Mucosa of gallbladder (tissue), 1 donor: ENCODE measurements around the gene LRRC55. TPM values are rescaled to one million over a fixed set of nuclear protein-coding genes. Genes with fewer than 3 reads are reported as not detected.

Experiments
- DNase-seq: peaks from one replicate; pipeline ENCODE4 v3.0.0-alpha.2; 2020; ENCODE audit warnings: low spot score
- total RNA-seq: library from RNA; stranded (reverse); gene quantifications from one replicate; pipeline ENCODE4 v1.2.1, GENCODE V29; 2021
- donor health status: DM: no; HTN: no; CAD: no.

LRRC55 gene
- total RNA-seq, 1 donor from 2014 or later, result 0.09 TPM

DNA sequence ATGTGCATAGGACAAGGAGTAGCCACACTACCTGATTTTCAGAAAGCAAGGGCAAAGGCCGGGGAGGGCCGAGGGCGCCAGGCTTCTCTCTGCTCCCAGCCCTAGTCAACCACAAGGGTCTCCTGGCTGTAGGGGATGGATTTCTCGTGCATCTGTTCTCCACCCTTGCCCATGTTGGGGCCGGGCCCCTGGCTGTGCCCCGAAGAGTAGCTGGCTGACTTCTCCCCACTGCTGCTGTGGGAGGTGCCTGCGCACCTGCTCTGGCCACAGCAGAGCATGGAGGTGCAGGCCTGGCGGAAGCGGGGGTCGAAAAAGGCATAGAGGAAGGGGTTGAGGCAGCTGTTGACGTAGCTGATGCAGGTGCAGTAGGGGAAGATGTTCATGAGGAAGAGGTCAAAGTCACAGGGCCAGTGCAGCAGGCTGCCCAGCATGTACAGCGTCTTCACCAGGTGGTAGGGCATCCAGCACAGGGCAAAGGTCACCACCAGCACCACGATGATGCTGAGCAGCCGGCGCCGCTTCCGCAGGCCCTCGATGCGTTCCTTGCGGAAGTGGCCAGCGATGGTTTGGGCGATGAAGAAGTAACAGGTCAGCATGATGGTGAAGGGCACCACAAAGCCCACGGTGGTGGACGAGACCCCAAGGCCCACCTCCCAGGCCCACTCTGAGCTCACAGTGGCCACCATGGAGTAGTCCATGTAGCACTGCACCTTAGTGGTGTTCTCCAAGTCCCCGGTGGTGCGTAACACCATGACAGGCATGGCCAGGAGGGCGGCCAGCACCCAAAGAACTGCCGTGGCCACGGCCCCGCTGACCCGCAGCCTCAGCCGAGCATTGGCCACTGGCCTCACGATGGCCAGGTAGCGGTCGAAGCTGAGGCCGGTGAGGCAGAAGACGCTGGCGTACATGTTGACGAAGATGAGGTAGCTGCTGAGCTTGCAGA lies 54.3 kb downstream of the LRRC55 start:
- DNase-seq, result no peak

DNA sequence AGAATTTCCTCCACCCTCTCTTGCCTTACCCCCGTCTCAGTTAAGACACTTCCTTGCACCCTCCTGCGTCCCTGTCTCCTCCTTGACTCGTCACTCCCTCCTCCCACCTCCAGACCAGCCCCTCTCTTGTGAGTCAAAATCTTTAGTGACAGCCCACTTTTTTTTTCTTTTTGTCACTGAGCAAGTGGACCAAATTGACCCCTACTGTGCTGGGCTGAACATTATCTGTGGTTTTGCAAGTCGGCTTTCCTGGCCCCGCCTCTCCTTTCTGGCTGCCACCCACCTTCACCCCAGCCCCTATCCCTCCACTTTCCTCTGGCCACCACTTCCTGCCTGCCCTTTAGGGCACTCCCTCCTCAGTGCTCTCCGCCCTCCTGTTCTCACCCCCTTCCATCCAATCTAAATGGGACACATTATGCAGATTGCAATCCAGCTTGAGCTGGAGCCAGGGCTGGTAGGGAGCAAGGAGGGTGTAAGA lies 55.5 kb downstream of the LRRC55 start, which contains the start of gene APLNR:
APLNR (minus strand) TSS at position 47 of the 478 bp plus-strand sequence. CDS start 246 bp downstream, outside the sequence.
- no peak for DNase-seq

DNA sequence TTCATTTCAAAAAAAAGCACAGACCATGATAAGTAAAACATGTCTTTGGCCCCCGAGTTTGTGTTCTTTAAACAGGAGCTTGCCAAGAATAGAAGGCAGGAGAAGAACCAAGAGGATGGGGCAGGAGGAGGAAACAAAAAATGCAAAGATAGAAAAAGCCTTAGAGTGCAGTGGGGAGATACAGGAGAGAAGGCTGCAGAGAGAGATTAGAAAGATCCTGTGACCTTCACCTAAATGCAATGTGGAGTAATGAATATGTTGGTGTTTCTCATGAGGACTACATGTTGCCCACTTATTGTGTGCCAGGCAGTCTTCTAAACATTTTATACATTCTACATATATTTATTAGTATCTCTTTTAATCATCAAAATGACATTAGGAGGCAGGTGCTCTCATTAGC lies 57.6 kb downstream of the LRRC55 start:
- no peak for DNase-seq

DNA sequence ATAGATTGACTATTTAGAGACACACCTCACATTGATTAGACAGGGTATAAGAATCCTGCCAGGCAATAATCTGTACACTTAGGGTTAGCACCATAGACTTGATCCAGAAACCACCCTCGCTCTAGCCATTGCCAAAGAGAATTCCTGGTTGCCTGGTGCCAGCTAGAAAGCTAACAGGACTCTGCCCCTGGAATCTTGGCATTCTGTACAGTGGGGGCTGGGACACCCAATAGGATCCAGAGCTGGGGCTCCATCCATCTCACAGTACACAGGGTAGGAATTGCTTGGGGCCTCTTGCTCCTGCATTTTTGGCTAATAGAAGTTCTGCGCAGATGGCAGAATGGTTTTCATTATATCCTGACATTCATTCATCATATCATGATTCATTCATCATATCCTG lies 58.3 kb downstream of the LRRC55 start:
- DNase-seq, result peak; percentile 58

DNA sequence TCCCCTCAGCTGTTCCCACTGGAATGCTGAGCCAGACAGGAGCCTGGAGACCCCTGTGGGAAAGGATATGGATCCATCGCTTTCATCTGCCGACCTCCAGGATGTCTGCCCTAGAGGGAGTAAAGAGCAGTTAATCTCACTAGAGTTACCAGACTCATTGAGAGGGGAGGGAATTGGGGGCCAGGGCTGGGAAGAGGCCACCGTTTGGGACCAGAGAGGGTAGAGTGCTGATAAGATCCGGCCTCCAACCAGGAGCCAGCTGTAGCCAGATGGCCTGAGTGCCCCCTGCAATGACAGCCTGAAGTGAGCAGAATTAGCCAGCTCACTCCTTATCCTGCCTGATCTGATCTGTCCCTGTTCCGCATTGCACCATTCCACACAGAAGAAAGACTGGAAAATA lies 59.0 kb downstream of the LRRC55 start:
- DNase-seq, result no peak

Other genes with a start within 250 kb of the LRRC55 start
- gene OR5AK2, start 193.0 kb upstream of the LRRC55 start, total RNA-seq, result not detected
- gene APLNR, start 55.3 kb downstream of the LRRC55 start, total RNA-seq, result 4.0 TPM
- gene TNKS1BP1, start 143.0 kb downstream of the LRRC55 start, total RNA-seq, result 226 TPM
- 61.8 TPM for gene SSRP1, start 153.9 kb downstream of the LRRC55 start, total RNA-seq
- 0.40 TPM for gene P2RX3, start 156.4 kb downstream of the LRRC55 start, total RNA-seq
- not detected for gene PRG3, start 199.2 kb downstream of the LRRC55 start, total RNA-seq
- 0.26 TPM for gene PRG2, start 208.7 kb downstream of the LRRC55 start, total RNA-seq
- gene SLC43A3, start 245.2 kb downstream of the LRRC55 start, total RNA-seq, result 39.5 TPM